Left ventricle myocardium inferior (tissue), 1 donor: Measurements from ENCODE around the gene TMEM175. TPM values are rescaled to one million over a fixed set of nuclear protein-coding genes. Genes with fewer than 3 reads are reported as not detected.

ENCODE experiments used
- DNase-seq: peaks from one replicate; pipeline ENCODE4 v3.0.0-alpha.2; 2020
- H3K27ac ChIP-seq: fragments of 200-600 bp; replicated peaks from 2 replicates; pipeline ENCODE4 v1.8.0; 2021
- H3K27me3 ChIP-seq: fragments of 200-600 bp; 2 replicates; pipeline ENCODE4 v1.8.0; 2021; ENCODE audit warnings: low read depth
- H3K36me3 ChIP-seq: fragments of 200-600 bp; 2 replicates; pipeline ENCODE4 v1.8.0; 2021
- H3K4me1 ChIP-seq: fragments of 200-600 bp; 2 replicates; pipeline ENCODE4 v1.8.0; 2021
- H3K4me3 ChIP-seq: fragments of 200-600 bp; 2 replicates; pipeline ENCODE4 v1.8.0; 2021; ENCODE audit warnings: mild to moderate bottlenecking, moderate library complexity
- H3K9me3 ChIP-seq: fragments of 200-600 bp; replicated peaks from 2 replicates; pipeline ENCODE4 v1.8.0; 2021
- CTCF ChIP-seq: fragments of 200-600 bp; IDR thresholded peaks from 2 replicates; pipeline ENCODE4 v1.8.0; 2021; ENCODE audit warnings: antibody characterized with exemption, mild to moderate bottlenecking, borderline replicate concordance
- intact Hi-C: fragments of 100-400 bp; cut with micrococcal nuclease; formaldehyde crosslinking; loops from one replicate; pipeline ENCODE4 v1.11.0; 2022
- total RNA-seq: library from RNA; stranded (reverse); fragmentation: NEBNext Ultra II Directional; extraction: Animal tissue kit (Norgen Biotek cat#: 25700); gene quantifications from one replicate; pipeline ENCODE4 v1.2.1, GENCODE V29; 2021
- donor health status: DM: no; HTN: yes; CAD: no; lungs with severe emphysema.

Gene TMEM175
- total RNA-seq, 1 donor from 2014 or later: 20.3 TPM

DNA sequence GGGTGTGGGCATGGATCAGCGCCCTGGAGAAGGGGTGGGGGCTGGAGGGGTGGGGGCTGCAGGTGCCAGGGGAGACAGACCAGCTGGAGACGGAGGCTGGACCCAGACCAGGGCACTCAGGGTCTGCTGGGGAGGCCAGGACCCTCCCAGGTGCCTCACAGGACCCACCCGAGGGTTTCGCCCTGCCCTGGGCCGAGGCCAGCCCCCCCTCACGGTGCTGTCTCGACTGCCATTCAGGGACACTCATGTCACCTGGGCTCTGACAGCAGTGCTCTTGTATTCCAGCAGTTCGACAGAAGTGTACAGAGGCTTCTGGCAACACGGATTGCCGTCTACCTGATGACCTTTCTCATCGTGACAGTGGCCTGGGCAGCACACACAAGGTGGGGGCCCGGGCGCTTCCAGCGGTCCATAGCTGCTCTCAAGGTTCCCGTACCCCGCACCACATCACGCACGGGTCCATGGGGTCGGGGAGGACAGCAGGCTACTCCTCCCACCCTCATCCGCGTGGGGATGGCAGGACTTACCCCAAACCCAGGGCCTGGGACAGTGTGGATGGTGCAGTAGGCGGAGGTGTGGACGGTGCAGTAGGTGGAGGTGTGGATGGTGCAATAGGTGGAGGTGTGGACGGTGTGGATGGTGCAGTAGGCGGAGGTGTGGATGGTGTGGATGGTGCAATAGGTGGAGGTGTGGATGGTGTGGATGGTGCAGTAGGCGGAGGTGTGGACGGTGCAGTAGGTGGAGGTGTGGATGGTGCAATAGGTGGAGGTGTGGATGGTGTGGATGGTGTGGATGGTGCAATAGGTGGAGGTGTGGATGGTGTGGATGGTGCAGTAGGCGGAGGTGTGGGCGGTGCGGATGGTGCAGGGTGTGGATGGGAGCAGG is 18.1 kb downstream of the TMEM175 start:
- no peak overlapping the region for H3K27ac ChIP-seq
- peaks cover 32% of the 10 kb centered on the region for H3K36me3 ChIP-seq
- no peak for DNase-seq
- H3K4me1 ChIP-seq: peaks cover 7% of the 10 kb centered on the region
- H3K4me3 ChIP-seq: no peak overlapping the region
- intact Hi-C loops: no loop called here
- H3K9me3 ChIP-seq: no peaks in the 10 kb centered on the region
- TF ChIP-seq CTCF: no peak
- H3K27me3 ChIP-seq: no peaks in the 10 kb centered on the region

DNA sequence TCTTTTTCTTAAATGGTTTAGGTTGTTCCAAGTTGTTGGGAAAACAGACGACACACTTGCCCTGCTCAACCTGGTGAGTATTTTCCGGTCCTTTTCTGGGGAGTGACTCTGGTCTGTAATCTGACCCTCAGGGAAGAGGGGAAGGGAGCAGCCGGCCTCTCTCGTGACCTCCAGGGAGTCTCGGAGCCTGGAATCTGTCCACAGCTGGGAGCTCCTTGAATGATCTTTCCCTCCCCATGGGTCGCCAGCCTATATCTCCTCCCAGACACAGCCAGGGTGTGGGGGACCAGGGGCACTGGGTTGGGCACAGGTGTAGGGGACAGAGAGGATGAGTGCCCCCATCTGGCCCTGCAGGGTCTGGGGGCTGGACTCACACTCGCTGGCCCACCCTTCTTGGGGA is 18.9 kb downstream of the TMEM175 start:
- H3K4me3 ChIP-seq: no peak overlapping the region
- H3K9me3 ChIP-seq: no peaks in the 10 kb centered on the region
- peaks cover 35% of the 10 kb centered on the region for H3K36me3 ChIP-seq
- TF ChIP-seq CTCF: no peak
- no peaks in the 10 kb centered on the region for H3K27me3 ChIP-seq
- DNase-seq: no peak
- H3K4me1 ChIP-seq: peaks cover 7% of the 10 kb centered on the region
- intact Hi-C loops: no loop called here
- no peak overlapping the region for H3K27ac ChIP-seq

GRCh38 chr4:951594-952468 is 19.6 kb downstream of the TMEM175 start:
- TF ChIP-seq CTCF: no peak
- intact Hi-C loops: no loop called here
- H3K4me3 ChIP-seq: no peak overlapping the region
- peaks cover 7% of the 10 kb centered on the region for H3K4me1 ChIP-seq
- H3K27ac ChIP-seq: no peak overlapping the region
- DNase-seq: no peak
- no peaks in the 10 kb centered on the region for H3K9me3 ChIP-seq
- peaks cover 35% of the 10 kb centered on the region for H3K36me3 ChIP-seq
- no peaks in the 10 kb centered on the region for H3K27me3 ChIP-seq

GRCh38 chr4:952881-953573 is 20.8 kb downstream of the TMEM175 start:
- Histone ChIP-seq H3K4me1 (peaks cover 3% of the 10 kb centered on the region), H3K27ac (no peak overlapping the region), H3K27me3 (no peaks in the 10 kb centered on the region), H3K4me3 (no peak overlapping the region), H3K9me3 (no peaks in the 10 kb centered on the region), H3K36me3 (peaks cover 40% of the 10 kb centered on the region)
- TF ChIP-seq CTCF: no peak
- intact Hi-C loops: no loop called here
- no peak for DNase-seq

DNA sequence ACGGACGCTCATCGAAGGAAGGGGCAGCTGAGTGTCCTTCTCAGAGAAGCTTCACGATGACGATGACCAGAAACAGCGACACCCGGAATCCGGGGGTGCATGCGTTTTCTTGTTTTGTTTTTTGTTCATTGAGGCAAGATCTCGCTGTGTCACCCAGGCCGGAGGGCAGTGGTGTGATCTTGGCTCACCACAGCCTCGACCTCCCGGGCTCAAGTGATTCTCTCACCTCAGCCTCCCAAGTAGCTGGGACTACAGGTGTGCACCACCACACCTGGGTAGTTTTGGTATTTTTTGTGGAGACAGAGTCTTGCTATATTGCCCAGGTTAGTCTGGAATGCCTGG is 21.3 kb downstream of the TMEM175 start:
- no peaks in the 10 kb centered on the region for H3K27me3 ChIP-seq
- TF ChIP-seq CTCF: no peak
- no peak overlapping the region for H3K4me3 ChIP-seq
- H3K36me3 ChIP-seq: peaks cover 45% of the 10 kb centered on the region
- no peaks in the 10 kb centered on the region for H3K4me1 ChIP-seq
- H3K27ac ChIP-seq: no peak overlapping the region
- no peaks in the 10 kb centered on the region for H3K9me3 ChIP-seq
- intact Hi-C loops: no loop called here
- no peak for DNase-seq
